ENCODE results near the gene ZNF783. TPM values are rescaled to one million over a fixed set of nuclear protein-coding genes. Genes with fewer than 3 reads are reported as not detected.

Gene ZNF783
- total and polyA plus RNA-seq, 2 of the 8 experiments (the other 6 are each of a cell fraction or from before 2014, with no cell fraction given): 7.3 to 8.2 TPM

DNA sequence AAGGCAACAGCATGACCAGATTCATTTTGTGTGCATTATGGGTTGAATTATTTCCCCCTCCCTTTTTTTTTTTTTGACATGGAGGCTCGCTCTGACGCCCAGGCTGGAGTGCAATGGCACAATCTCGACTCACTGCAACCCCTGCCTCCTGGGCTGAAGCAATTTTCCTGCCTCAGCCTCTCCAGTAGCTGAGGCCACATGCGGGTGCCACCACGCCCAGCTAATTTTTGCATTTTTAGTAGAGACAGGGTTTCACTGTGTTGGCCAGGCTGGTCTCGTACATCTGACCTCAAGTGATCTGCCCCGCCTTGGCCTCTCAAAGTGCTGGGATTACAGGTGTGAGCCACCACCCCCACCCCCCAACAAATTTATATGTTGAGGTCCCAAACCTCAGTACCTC, 42.0 kb downstream of the ZNF783 start (continued):
- TF ChIP-seq EP300 (IDR thresholded peaks at IDR 0.05; ENCODE audit: borderline replicate concordance in 1 of 2, low read depth in 2 of 2, low read length in 2 of 2): no peak
- TF ChIP-seq EGR1 (IDR thresholded peaks at IDR 0.05; ENCODE audit: borderline replicate concordance, low read depth, low read length): no peak
- TF ChIP-seq, protein P1, sequence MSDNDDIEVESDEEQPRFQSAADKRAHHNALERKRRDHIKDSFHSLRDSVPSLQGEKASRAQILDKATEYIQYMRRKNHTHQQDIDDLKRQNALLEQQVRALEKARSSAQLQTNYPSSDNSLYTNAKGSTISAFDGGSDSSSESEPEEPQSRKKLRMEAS (IDR thresholded peaks at IDR 0.05): no peak
- no peak for TF ChIP-seq MAFK (IDR thresholded peaks at IDR 0.05; ENCODE audit: low read depth, low read length)
- TF ChIP-seq SAP30 (IDR thresholded peaks at IDR 0.05; ENCODE audit: insufficient read depth, insufficient replicate concordance, low read length): no peak
- no peak for TF ChIP-seq SIRT6 (IDR thresholded peaks at IDR 0.05; ENCODE audit: low read length)
- TF ChIP-seq ZNF274 (IDR thresholded peaks at IDR 0.05; ENCODE audit: borderline replicate concordance, extremely low read depth, low read length): no peak
- no peak for TF ChIP-seq TBP (IDR thresholded peaks at IDR 0.05; ENCODE audit: low read depth, low read length)

Measured in H1 (cell line).